Smooth muscle cell (in vitro differentiated cells): ENCODE measurements around the gene ANKIB1. TPM values are rescaled to one million over a fixed set of nuclear protein-coding genes. Genes with fewer than 3 reads are reported as not detected.

Experiments used
- DNase-seq: peaks from one replicate; lab custom pipeline; 2025; ENCODE audit not compliant: unreplicated experiment; lab: John Stamatoyannopoulos, UW
- H2AFZ ChIP-seq: fragments of 200-600 bp; sonication (generic); 2 replicates; pipeline ENCODE4 v1.6.0; 2016; ENCODE audit warnings: antibody characterized with exemption, low read depth, mild to moderate bottlenecking
- H3F3A ChIP-seq: fragments of 200-600 bp; sonication (generic); 2 replicates; pipeline ENCODE4 v1.6.0; 2017; ENCODE audit warnings: antibody characterized with exemption, low read depth
- H3K27ac ChIP-seq: fragments of 200-600 bp; sonication (generic); 2 replicates; pipeline ENCODE4 v1.5.1; 2016; ENCODE audit warnings: low read depth, mild to moderate bottlenecking
- H3K27me3 ChIP-seq: fragments of 200-600 bp; sonication (generic); 2 replicates; pipeline ENCODE4 v1.6.1; 2016; ENCODE audit warnings: low read depth, mild to moderate bottlenecking
- H3K36me3 ChIP-seq: fragments of 200-600 bp; sonication (generic); 2 replicates; pipeline ENCODE4 v1.5.1; 2016; ENCODE audit warnings: low read depth
- H3K4me1 ChIP-seq: fragments of 200-600 bp; sonication (generic); 2 replicates; pipeline ENCODE4 v1.5.1; 2016; ENCODE audit warnings: low read depth
- H3K4me2 ChIP-seq: fragments of 200-600 bp; sonication (generic); 2 replicates; pipeline ENCODE4 v1.6.0; 2016; ENCODE audit warnings: mild to moderate bottlenecking
- H3K4me3 ChIP-seq: fragments of 200-600 bp; sonication (generic); 2 replicates; pipeline ENCODE4 v1.5.1; 2016; ENCODE audit warnings: mild to moderate bottlenecking
- H3K79me2 ChIP-seq: fragments of 200-600 bp; sonication (generic); 2 replicates; pipeline ENCODE4 v1.6.0; 2016; ENCODE audit warnings: low read depth, mild to moderate bottlenecking
- H3K9ac ChIP-seq: fragments of 200-600 bp; sonication (generic); 2 replicates; pipeline ENCODE4 v1.6.0; 2016; ENCODE audit warnings: low read depth
- H3K9me3 ChIP-seq: fragments of 200-600 bp; sonication (generic); replicated peaks from 2 replicates; pipeline ENCODE4 v1.5.1; 2016; ENCODE audit warnings: low read depth
- H4K20me1 ChIP-seq: fragments of 200-600 bp; sonication (generic); 2 replicates; pipeline ENCODE4 v1.6.0; 2016; ENCODE audit warnings: low read depth
- CTCF ChIP-seq: fragments of 200-600 bp; sonication (generic); IDR thresholded peaks from 2 replicates; pipeline ENCODE4 v1.5.1; 2017; ENCODE audit warnings: borderline replicate concordance, mild to moderate bottlenecking, antibody characterized with exemption; ENCODE audit not compliant: insufficient read depth, poor library complexity, severe bottlenecking
- WGBS: methylation state at CpG from one replicate; pipeline ENCODE4 v1.1.7; 2016; ENCODE audit warnings: low lambda C conversion rate; 5-methylcytosine and 5-hydroxymethylcytosine counted together
- polyA plus RNA-seq: library from polyadenylated mRNA; unstranded; fragments of >200 nt; fragmentation: Nextera tagmentation; extraction: Ambion mirVana; gene quantifications from 2 replicates; pipeline ENCODE4 v1.2.1, GENCODE V29; 2016
- total RNA-seq: library from RNA; depleted of rRNA; stranded (reverse); fragments of >200 nt; gene quantifications from 2 replicates; pipeline ENCODE4 v1.2.3, GENCODE V29; 2014

ANKIB1 gene
- 57.4 and 62.4 TPM in 2 replicates for total RNA-seq
- 12.9 TPM in 2 replicates for polyA plus RNA-seq

GRCh38 chr7:92245487-92246359 lies at the start of gene ANKIB1, which contains the start of gene KRIT1:
Gene ANKIB1 (plus strand): TSS chr7:92245974. CDS start chr7:92294979, 49,005 bp downstream.
Gene KRIT1 (minus strand): TSS chr7:92245914. CDS start chr7:92242135, 3,779 bp downstream.
- peak within 1 kb of the TSS; percentile 80 for H3K27ac ChIP-seq
- peak within 1 kb of the TSS; percentile 88 for H3K9ac ChIP-seq
- H3F3A ChIP-seq = no peaks in the 10 kb centered on the region
- peak within 1 kb of the TSS; percentile 95 for H2AFZ ChIP-seq
- TF ChIP-seq CTCF = no peak
- H3K27me3 ChIP-seq = no peaks in the 10 kb centered on the region
- peak; percentile 62 for DNase-seq
- no peaks in the 10 kb centered on the region for H3K36me3 ChIP-seq
- H3K4me1 ChIP-seq = peaks cover 31% of the 10 kb centered on the region
- 1% methylated on average over 44 of the region's 71 CpGs for WGBS
- H3K9me3 ChIP-seq = no peaks in the 10 kb centered on the region
- H3K79me2 ChIP-seq = peaks cover 79% of the 10 kb centered on the region
- H4K20me1 ChIP-seq = peaks cover 23% of the 10 kb centered on the region
- H3K4me3 ChIP-seq = peak within 1 kb of the TSS; percentile 78
- H3K4me2 ChIP-seq = peak within 1 kb of the TSS; percentile 91

- H3K9me3 ChIP-seq = no peaks in the 10 kb centered on the region
- no peaks in the 10 kb centered on the region for H3F3A ChIP-seq
- H2AFZ ChIP-seq = no peak overlapping the region
- DNase-seq = no peak
- H3K27me3 ChIP-seq = no peaks in the 10 kb centered on the region
- no peak overlapping the region for H3K4me3 ChIP-seq
- H3K9ac ChIP-seq = no peak overlapping the region
- H4K20me1 ChIP-seq = no peaks in the 10 kb centered on the region
- 98% methylated on average over 1 of the region's 1 CpG for WGBS
- no peak for TF ChIP-seq CTCF
- H3K27ac ChIP-seq = no peak overlapping the region
- no peaks in the 10 kb centered on the region for H3K79me2 ChIP-seq
- H3K4me2 ChIP-seq = no peak overlapping the region
- no peaks in the 10 kb centered on the region for H3K4me1 ChIP-seq
- H3K36me3 ChIP-seq = peaks cover 8% of the 10 kb centered on the region
Observed at GRCh38 chr7:92200791-92201190, 45.0 kb upstream of the ANKIB1 start.

GRCh38 chr7:92205987-92206386 lies 39.8 kb upstream of the ANKIB1 start:
- no peak overlapping the region for H3K4me3 ChIP-seq
- no peak for DNase-seq
- peaks cover 37% of the 10 kb centered on the region for H3K36me3 ChIP-seq
- no peak for TF ChIP-seq CTCF
- WGBS = 94% methylated on average over 3 of the region's 3 CpGs
- no peak overlapping the region for H3K27ac ChIP-seq
- H3K27me3 ChIP-seq = no peaks in the 10 kb centered on the region
- peaks cover 8% of the 10 kb centered on the region for H3K9me3 ChIP-seq
- no peak overlapping the region for H3K4me2 ChIP-seq
- H3F3A ChIP-seq = no peaks in the 10 kb centered on the region
- peaks cover 25% of the 10 kb centered on the region for H3K79me2 ChIP-seq
- no peaks in the 10 kb centered on the region for H4K20me1 ChIP-seq
- no peak overlapping the region for H2AFZ ChIP-seq
- no peak overlapping the region for H3K9ac ChIP-seq
- no peaks in the 10 kb centered on the region for H3K4me1 ChIP-seq
